Stimulated activated CD8-positive, alpha-beta memory T cell treated with anti-CD3 and anti-CD28 coated beads, Interleukin-4, amount 100 ng/mL, for 4 hours (primary cell): ENCODE results near the gene NARF.
"Not testable (repeated sequence)": the region's sequence is repeated elsewhere in the genome, so short reads cannot be mapped to it uniquely, and the experiment has no call there.

Source experiments
- DNase-seq, 2 donors: peaks; one replicate each; pipeline ENCODE4 v3.0.0-alpha.2; 2020; ENCODE audit warnings: low read depth in 2 of 2, low spot score in 1 of 2

The NARF gene

DNA sequence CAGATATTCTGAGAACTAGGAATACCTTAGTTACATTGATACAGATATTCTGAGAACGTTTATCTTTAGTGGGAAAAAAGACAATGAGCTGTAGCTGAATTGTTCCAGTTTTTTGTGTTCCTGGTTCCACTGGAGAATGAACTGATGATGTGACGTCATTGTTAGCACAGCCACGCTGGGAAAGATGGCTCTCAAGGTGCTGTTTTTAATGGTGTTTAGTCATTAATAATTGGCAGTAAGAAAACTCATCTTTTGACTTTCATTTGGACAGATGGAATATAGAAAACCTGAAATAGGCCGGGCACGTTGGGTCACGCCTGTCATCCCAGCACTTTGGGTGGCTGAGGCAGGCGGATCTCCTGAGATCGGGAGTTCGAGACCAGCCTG lies 71.4 kb downstream of the NARF start:
- no peak for DNase-seq

DNA sequence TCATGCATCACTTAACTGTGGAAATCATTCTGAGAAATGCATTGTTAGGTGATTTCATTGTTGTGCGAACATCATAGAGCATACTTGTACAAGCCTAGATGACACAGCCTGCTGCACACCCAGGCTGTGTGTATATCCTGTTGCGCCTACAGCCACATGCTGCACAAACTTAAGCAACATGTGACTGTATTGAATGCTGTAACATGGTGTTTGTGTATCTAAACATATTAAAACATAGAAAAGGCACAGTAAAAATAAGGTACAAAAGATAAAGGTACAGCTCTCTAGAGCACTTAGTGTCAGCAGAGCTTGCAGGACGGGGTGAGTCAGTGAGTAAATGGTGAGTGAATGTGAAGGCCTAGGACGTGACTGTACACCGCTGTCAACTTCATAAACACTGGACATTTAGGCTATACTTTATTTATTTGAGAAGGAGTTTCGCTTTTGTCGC lies 72.9 kb downstream of the NARF start:
- DNase-seq, result no peak

DNA sequence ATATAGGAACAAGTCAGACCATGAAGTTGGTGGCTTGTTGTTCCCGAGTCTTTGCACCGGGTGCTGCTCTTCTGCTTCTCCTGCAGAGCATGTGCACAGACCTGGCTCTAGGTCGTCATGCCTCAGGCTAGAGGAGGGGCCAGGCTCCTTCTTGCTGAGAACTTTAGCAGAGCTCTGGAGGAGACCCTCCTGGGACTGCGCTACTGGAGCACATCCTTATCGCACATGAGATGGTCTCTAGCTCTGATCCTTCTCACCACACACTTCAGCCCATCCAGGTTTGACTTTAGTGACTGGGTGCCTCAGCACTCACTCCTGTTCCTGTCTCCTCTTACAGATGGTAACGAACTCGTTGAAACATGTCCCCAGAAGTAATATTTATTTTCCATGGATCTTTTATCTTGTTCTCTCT lies 75.9 kb downstream of the NARF start:
- no peak for DNase-seq

DNA sequence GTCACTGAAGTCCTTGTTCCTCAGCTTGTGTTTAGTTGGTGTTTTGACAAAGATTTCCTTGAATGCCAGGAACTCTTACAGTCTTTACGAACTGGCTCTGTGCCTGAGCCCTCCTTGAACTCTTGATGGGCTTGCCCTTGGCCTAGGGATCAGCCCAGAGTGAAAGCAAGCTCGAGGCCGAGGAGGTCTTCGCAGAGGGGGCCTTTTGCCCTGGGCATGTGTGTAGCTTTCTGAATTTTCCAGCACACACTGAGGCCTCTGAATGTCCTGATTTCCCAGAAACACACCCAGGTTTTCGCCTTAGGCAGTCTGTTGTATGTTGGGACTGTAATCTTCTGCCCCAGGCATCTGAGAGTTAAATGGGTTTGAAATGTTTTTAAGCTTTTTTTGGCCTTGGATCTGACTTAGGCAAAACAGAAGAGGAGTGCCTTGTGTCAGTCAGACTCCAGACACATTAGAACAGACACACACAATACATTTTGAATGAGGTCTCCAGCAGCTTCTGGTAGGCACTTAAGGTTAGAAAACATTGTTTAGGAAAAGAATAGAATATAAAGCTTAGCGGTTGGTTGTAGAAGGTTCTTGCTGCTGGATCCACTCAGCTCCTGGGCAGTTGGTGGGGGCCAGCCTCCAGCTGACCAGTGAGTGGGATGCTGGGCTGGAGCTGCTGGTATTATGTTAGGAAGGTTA lies 78.1 kb downstream of the NARF start:
- no peak for DNase-seq

DNA sequence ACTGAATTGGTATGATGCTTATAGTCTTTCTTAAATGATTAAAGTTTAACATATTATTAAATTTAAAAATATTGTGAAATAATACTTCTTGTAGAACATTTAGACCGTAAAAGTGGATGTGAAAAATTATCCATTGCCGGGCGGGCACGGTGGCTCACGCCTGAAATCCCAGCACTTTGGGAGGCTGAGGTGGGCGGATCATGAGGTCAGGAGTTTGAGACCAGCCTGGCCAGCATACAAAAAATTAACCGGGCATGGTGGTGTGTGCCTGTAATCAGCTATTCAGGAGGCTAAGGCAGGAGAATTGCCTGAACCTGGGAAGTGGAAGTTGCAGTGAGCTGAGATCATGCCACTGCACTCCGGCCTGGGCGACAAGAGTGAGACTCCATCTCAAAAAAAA lies 78.7 kb downstream of the NARF start:
- not testable (repeated sequence) for DNase-seq

DNA sequence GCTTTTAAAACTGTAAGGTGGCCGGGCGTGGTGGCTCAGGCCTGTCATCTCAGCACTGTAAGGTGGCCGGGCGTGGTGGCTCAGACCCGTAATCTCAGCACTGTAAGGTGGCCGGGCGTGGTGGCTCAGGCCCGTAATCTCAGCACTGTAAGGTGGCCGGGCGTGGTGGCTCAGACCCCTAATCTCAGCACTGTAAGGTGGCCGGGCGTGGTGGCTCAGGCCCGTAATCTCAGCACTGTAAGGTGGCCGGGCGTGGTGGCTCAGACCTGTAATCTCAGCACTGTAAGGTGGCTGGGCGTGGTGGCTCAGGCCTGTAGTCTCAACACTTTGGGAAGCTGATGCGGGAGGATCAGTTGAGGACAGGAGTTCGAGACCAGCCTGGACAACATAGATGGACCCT lies 80.5 kb downstream of the NARF start:
- DNase-seq, result not testable (repeated sequence)
